ENCODE measurements around the gene GAK.

DNA sequence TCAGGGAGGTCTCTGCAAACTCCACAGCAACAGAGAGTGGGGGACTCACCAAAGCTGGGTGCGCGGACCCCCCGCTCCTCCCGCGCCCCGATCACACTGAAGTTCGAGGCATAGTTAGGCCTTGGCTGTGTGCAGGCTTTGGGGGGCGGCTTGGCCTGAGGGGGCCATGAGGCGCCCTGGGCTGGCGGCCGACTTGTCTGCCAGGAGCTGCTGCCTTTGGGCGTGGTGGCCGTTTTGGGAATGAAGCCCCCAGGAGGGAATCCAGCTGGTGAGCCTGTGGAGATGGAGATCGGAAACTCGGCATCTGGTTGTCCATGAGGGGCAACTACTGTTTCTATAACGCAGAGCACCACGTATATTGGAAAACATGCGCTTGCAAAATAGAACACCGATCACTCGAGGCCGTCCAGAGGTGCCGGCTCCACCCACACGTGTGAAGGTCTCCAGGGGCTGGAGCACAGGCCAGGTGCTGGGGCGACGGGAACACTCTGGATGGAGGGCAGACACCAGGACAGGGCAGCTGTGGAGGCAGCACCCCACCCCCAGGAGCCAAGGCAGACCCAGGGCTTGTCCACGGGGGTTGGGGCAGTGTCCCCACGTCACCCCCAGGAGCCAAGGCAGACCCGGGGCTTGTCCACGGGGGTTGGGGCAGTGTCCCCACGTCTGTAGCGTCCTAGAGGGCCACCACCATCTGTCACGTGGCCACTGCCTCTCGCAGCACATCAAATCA is 80.2 kb downstream of the GAK start:
- TF ChIP-seq, protein P1, sequence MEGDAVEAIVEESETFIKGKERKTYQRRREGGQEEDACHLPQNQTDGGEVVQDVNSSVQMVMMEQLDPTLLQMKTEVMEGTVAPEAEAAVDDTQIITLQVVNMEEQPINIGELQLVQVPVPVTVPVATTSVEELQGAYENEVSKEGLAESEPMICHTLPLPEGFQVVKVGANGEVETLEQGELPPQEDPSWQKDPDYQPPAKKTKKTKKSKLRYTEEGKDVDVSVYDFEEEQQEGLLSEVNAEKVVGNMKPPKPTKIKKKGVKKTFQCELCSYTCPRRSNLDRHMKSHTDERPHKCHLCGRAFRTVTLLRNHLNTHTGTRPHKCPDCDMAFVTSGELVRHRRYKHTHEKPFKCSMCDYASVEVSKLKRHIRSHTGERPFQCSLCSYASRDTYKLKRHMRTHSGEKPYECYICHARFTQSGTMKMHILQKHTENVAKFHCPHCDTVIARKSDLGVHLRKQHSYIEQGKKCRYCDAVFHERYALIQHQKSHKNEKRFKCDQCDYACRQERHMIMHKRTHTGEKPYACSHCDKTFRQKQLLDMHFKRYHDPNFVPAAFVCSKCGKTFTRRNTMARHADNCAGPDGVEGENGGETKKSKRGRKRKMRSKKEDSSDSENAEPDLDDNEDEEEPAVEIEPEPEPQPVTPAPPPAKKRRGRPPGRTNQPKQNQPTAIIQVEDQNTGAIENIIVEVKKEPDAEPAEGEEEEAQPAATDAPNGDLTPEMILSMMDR (IDR thresholded peaks at IDR 0.05; ENCODE audit: low read depth, low read length): no peak
- TF ChIP-seq POLR2A (IDR thresholded peaks at IDR 0.05; ENCODE audit: extremely low read depth, insufficient read length) (no peak), MYC (IDR thresholded peaks at IDR 0.05; ENCODE audit: low read depth, low read length) (no peak)

Measured in NB4 (cell line).